Neuron (in vitro differentiated cells): ENCODE data around the gene CFAP90.

Source experiments
- H2AFZ ChIP-seq: one replicate; pipeline ENCODE4 v1.6.1; 2013; ENCODE audit warnings: low read depth, mild to moderate bottlenecking, inconsistent platforms, low read length, moderate library complexity
- H3K27me3 ChIP-seq: one replicate; pipeline ENCODE4 v1.6.1; 2013; ENCODE audit warnings: low read length; ENCODE audit not compliant: insufficient read depth
- H3K36me3 ChIP-seq: one replicate; pipeline ENCODE4 v1.6.1; 2013; ENCODE audit warnings: low read length; ENCODE audit not compliant: insufficient read depth
- H3K4me1 ChIP-seq: one replicate; pipeline ENCODE4 v1.6.1; 2013; ENCODE audit warnings: low read length; ENCODE audit not compliant: insufficient read depth
- H3K4me3 ChIP-seq: 2 replicates; pipeline ENCODE4 v1.5.1; 2013; ENCODE audit warnings: mild to moderate bottlenecking, low read length, moderate library complexity
- H3K9me3 ChIP-seq: one replicate; pipeline ENCODE4 v1.6.1; 2013; ENCODE audit warnings: low read length

The CFAP90 gene

GRCh38 chr5:7803937-7804336, 47.0 kb downstream of the CFAP90 start:
- H3K27me3 ChIP-seq: no peaks in the 10 kb centered on the region
- H3K9me3 ChIP-seq: no peaks in the 10 kb centered on the region
- H3K36me3 ChIP-seq: no peaks in the 10 kb centered on the region
- no peak overlapping the region for H3K4me3 ChIP-seq
- H2AFZ ChIP-seq: no peak overlapping the region
- no peaks in the 10 kb centered on the region for H3K4me1 ChIP-seq

GRCh38 chr5:7802855-7803254, 48.1 kb downstream of the CFAP90 start:
- Histone ChIP-seq H2AFZ (no peak overlapping the region), H3K27me3 (no peaks in the 10 kb centered on the region), H3K4me3 (no peak overlapping the region), H3K9me3 (no peaks in the 10 kb centered on the region), H3K4me1 (no peaks in the 10 kb centered on the region), H3K36me3 (no peaks in the 10 kb centered on the region)

- Histone ChIP-seq H3K36me3 (no peaks in the 10 kb centered on the region), H3K9me3 (no peaks in the 10 kb centered on the region), H3K4me3 (no peak overlapping the region), H3K4me1 (no peaks in the 10 kb centered on the region), H2AFZ (no peak overlapping the region), H3K27me3 (no peaks in the 10 kb centered on the region)
These were observed 48.9 kb downstream of the CFAP90 start for GRCh38 chr5:7801891-7802614.

- no peaks in the 10 kb centered on the region for H3K9me3 ChIP-seq
- no peaks in the 10 kb centered on the region for H3K27me3 ChIP-seq
- no peaks in the 10 kb centered on the region for H3K36me3 ChIP-seq
- no peak overlapping the region for H2AFZ ChIP-seq
- peaks cover 19% of the 10 kb centered on the region for H3K4me1 ChIP-seq
- no peak overlapping the region for H3K4me3 ChIP-seq
These were observed 55.6 kb downstream of the CFAP90 start for GRCh38 chr5:7795306-7795705.

- Histone ChIP-seq H3K36me3 (no peaks in the 10 kb centered on the region), H3K9me3 (no peaks in the 10 kb centered on the region), H3K4me1 (peaks cover 19% of the 10 kb centered on the region), H3K4me3 (no peak overlapping the region), H2AFZ (no peak overlapping the region), H3K27me3 (no peaks in the 10 kb centered on the region)
These were observed 56.1 kb downstream of the CFAP90 start for GRCh38 chr5:7794823-7795222.

- Histone ChIP-seq H3K4me1 (peaks cover 19% of the 10 kb centered on the region), H3K4me3 (no peak overlapping the region), H2AFZ (no peak overlapping the region), H3K27me3 (no peaks in the 10 kb centered on the region), H3K36me3 (no peaks in the 10 kb centered on the region), H3K9me3 (no peaks in the 10 kb centered on the region)
These were observed 56.6 kb downstream of the CFAP90 start for GRCh38 chr5:7794311-7794710.

GRCh38 chr5:7793895-7794294, 57.0 kb downstream of the CFAP90 start:
- H3K36me3 ChIP-seq: no peaks in the 10 kb centered on the region
- peaks cover 19% of the 10 kb centered on the region for H3K4me1 ChIP-seq
- no peak overlapping the region for H3K4me3 ChIP-seq
- no peaks in the 10 kb centered on the region for H3K9me3 ChIP-seq
- H2AFZ ChIP-seq: no peak overlapping the region
- no peaks in the 10 kb centered on the region for H3K27me3 ChIP-seq

GRCh38 chr5:7789567-7789966, 61.4 kb downstream of the CFAP90 start:
- no peaks in the 10 kb centered on the region for H3K27me3 ChIP-seq
- H2AFZ ChIP-seq: no peak overlapping the region
- peaks cover 10% of the 10 kb centered on the region for H3K4me1 ChIP-seq
- H3K4me3 ChIP-seq: no peak overlapping the region
- H3K9me3 ChIP-seq: no peaks in the 10 kb centered on the region
- no peaks in the 10 kb centered on the region for H3K36me3 ChIP-seq

GRCh38 chr5:7787770-7788169, 63.2 kb downstream of the CFAP90 start:
- no peak overlapping the region for H3K4me3 ChIP-seq
- H3K9me3 ChIP-seq: no peaks in the 10 kb centered on the region
- no peak overlapping the region for H2AFZ ChIP-seq
- H3K4me1 ChIP-seq: no peaks in the 10 kb centered on the region
- no peaks in the 10 kb centered on the region for H3K27me3 ChIP-seq
- no peaks in the 10 kb centered on the region for H3K36me3 ChIP-seq

GRCh38 chr5:7784683-7785380, 66.1 kb downstream of the CFAP90 start:
- no peaks in the 10 kb centered on the region for H3K27me3 ChIP-seq
- no peaks in the 10 kb centered on the region for H3K36me3 ChIP-seq
- no peaks in the 10 kb centered on the region for H3K9me3 ChIP-seq
- no peak overlapping the region for H3K4me3 ChIP-seq
- no peak overlapping the region for H2AFZ ChIP-seq
- H3K4me1 ChIP-seq: no peaks in the 10 kb centered on the region

- Histone ChIP-seq H2AFZ (no peak overlapping the region), H3K36me3 (no peaks in the 10 kb centered on the region), H3K4me3 (no peak overlapping the region), H3K9me3 (no peaks in the 10 kb centered on the region), H3K27me3 (no peaks in the 10 kb centered on the region), H3K4me1 (peaks cover 8% of the 10 kb centered on the region)
These were observed 69.0 kb downstream of the CFAP90 start for GRCh38 chr5:7781899-7782298.
